GM21717 (cell line): ENCODE results near the gene YIF1A.
A peak's percentile ranks its signal among the peaks of the same experiment; 100 is the strongest.
"Not testable (repeated sequence)": the region's sequence is repeated elsewhere in the genome, so short reads cannot be mapped to it uniquely, and the experiment has no call there.

Experiments
- ATAC-seq: cut with Tn5 transposase; IDR thresholded peaks from one replicate; pipeline ENCODE4 v1.9.1; 2021; ENCODE audit warnings: mild to moderate bottlenecking, moderate library complexity; ENCODE audit not compliant: unreplicated experiment

YIF1A gene

GRCh38 chr11:66272596-66272995 lies 16.3 kb downstream of the YIF1A start:
- ATAC-seq = no peak

- ATAC-seq = no peak
Measured at GRCh38 chr11:66271816-66272215, 17.1 kb downstream of the YIF1A start.

- ATAC-seq = no peak
Measured at GRCh38 chr11:66268952-66269905, 19.7 kb downstream of the YIF1A start.

- peak; percentile 57 for ATAC-seq
Measured at GRCh38 chr11:66268244-66268951, 20.5 kb downstream of the YIF1A start, which contains the start of gene RAB1B. TSS of gene RAB1B (plus strand) at chr11:66268639. CDS start at chr11:66268680, 41 bp downstream.

DNA sequence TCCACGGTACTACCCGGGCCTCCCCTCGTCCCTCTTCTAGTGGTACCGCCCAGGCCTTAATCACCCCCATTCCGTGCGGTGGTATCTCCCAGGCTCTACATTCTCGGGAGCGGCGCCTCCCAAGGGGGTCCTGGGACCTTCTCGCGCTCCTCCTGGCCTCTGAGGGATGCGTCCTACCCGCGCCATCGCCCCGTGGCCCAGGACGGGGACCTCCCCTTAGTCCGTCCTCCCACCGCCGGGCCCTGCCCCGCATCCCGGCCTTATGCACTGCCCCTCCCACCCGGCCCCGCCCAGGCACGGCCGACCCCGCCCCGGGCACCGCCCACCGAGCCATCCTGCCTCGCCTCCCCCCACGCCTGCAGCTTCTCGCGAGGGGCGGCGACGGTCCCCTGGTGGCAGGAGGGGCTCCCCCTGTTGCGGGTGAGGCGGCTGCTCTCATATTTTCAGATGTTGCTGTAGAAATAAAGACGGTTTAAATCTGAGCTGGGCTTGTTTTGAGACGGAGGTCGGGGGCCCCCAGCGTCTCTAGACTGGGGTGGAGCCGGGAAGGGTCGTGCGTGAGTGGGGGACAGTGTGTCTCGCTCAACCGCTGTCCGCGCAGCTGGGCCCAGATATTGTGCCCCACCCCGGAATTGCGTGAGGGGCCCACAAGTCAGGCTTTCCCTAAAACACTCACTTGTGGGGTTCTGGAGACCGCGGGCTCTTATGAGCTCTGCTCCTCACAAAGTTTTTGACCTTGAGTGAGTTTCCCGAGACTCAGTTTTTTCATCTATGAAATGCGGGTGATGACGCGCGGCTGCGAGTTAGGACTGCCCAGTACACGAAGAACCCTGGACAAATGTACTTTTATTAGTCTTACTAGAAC lies 21.3 kb downstream of the YIF1A start:
- ATAC-seq = peak; percentile 32

DNA sequence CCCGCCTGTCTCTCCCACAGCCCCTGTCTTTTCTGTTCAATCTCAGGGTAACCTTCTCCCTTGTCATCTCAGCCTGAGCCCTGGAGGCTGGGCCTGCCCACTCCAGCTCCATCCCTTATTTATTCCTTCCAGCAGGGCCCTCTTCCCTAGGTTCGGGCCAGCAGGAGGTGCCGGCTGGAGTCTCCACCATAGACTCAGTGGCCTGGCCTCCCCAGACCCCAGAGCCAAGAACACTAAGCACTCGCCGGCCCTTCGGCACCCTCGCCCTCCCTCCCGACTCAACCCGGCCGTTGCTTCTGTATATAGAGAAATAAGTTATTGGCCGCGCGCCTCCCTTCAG lies 21.9 kb downstream of the YIF1A start:
- no peak for ATAC-seq

DNA sequence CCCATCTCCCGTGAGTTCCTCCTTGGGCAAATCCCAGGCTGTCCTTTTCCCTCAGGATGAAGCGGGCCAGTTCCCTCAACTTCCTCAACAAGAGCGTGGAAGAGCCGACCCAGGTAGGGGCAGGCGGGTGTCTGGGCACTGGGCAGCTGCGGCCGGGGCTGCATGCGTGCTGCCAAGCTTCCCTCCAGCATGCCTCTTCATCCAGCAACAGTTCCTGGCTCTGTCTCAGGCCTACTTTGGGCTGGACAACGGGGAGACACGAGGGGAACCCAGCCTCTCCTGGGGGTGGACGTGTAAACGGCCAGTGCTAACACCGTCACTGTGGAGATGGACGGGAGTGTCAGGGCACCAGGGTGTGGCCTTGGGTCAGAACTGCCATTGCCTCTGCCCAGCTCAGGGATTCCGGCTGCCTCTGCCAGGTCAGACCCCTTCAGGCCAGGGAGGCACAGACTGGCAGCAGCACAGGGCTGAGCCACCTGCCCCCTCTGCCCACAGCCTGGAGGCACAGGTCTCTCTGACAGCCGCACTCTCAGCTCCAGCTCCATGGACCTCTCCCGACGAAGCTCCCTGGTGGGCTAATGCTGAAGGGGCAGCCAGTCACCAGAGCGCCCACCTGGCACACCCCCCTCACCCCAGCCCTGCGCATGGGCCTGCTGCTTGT lies 22.4 kb downstream of the YIF1A start:
- ATAC-seq = no peak

DNA sequence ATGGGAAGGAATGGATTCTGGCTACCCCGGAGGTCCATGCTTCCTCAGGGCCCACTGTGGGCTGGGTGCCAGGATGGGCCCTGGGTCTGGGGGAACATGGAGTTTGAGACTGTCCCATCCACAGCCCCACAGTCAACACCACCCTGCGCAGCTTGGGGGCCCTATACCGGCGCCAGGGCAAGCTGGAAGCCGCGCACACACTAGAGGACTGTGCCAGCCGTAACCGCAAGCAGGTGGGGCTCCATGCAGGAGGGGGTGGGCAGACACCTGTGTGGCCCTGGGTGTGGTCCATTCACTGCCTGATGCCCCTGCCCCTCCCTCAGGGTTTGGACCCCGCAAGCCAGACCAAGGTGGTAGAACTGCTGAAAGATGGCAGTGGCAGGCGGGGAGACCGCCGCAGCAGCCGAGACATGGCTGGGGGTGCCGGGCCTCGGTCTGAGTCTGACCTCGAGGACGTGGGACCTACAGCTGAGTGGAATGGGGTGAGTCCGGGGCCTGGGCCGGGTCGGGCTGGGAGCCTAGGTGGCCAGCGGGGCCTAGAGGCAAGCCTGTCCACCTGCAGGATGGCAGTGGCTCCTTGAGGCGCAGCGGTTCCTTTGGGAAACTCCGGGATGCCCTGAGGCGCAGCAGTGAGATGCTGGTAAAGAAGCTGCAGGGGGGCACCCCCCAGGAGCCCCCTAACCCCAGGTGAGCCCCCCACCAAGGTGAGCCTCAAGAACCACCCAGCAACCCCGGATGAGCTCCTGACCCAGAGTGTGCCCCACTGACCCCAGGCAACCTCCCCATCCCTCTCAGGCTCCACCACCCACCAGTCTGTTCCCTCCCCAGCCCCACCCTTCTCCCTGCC lies 23.2 kb downstream of the YIF1A start:
- no peak for ATAC-seq

GRCh38 chr11:66264914-66265313 lies 24.0 kb downstream of the YIF1A start:
- ATAC-seq = no peak

DNA sequence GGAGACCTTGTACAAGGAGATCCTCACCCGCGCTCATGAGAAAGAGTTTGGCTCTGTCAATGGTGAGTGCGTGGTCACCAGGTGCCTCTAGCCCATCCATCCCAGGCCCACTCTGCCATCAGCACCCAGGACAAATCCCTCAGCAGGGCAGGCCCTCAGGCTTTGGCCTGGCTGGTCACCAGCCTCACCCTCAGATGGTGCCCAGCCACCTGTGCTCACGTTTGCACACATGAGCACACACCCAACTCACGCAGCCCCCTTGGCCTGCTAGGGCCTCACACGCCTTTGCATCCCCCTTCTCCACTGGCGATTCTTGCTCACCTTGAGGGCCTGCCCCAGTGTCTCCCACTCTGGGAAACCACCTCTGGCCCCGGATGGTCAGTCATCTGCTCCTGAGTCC lies 24.6 kb downstream of the YIF1A start:
- no peak for ATAC-seq

DNA sequence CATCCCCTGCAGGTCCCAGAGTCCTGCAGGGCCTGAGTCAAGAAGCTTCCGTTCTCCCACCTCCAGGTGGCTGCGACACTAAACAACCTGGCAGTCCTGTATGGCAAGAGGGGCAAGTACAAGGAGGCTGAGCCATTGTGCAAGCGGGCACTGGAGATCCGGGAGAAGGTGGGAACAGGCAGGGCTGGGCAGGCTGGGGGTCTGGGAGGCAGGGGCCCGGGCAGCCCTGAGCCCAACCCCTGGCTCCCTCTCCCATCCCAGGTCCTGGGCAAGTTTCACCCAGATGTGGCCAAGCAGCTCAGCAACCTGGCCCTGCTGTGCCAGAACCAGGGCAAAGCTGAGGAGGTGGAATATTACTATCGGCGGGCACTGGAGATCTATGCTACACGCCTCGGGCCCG lies 25.2 kb downstream of the YIF1A start:
- no peak for ATAC-seq

GRCh38 chr11:66263231-66263630 lies 25.7 kb downstream of the YIF1A start:
- ATAC-seq = no peak

DNA sequence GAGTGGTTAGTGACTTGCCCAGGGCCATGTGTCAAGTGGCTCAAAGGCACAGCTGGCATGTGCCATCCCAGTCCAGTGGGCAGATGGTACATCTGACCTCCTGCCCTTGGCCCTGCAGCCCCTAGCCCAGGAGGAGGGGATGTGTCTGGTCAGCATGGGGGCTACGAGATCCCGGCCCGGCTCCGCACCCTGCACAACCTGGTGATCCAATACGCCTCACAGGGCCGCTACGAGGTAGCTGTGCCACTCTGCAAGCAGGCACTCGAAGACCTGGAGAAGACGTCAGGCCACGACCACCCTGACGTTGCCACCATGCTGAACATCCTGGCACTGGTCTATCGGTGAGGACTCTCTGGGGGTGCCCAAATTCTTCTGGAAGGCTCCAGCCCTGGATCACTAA lies 26.2 kb downstream of the YIF1A start:
- no peak for ATAC-seq

- no peak for ATAC-seq
Measured at GRCh38 chr11:66262191-66262590, 26.8 kb downstream of the YIF1A start.

DNA sequence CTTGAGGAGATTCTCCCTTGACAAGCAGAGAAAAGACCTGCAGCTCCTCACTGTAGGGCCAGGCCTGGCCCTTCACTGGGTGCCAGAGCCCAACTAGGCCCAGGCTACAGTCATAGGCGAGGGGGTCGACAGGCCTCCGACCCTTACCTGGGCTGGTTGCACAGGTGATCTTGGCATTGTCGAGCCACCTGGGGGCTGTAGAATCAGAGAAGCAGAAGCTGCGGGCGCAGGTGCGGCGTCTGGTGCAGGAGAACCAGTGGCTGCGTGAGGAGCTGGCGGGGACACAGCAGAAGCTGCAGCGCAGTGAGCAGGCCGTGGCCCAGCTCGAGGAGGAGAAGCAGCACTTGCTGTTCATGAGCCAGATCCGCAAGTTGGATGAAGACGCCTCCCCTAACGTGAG lies 27.4 kb downstream of the YIF1A start:
- ATAC-seq = no peak

DNA sequence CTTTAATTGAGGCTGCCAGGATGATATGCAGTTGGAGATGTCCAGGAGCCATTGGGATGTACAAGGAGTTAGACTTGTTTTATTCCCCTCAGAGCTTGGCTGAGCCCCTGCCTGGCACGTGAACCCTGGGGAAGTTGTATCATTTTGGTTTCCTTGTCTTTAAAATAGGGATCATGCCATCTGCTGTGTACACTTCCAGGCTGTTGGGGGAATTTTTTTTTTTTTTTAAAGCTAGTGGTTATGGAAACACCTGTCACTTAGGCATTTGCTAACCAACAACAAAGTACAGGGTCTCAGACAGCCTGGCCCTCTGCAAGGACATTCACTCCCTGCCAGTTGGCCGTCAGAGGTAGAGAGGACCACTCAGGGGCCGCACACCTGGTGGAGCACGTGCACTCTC lies 29.0 kb downstream of the YIF1A start:
- no peak for ATAC-seq

GRCh38 chr11:66259225-66259624 lies 29.7 kb downstream of the YIF1A start:
- no peak for ATAC-seq

DNA sequence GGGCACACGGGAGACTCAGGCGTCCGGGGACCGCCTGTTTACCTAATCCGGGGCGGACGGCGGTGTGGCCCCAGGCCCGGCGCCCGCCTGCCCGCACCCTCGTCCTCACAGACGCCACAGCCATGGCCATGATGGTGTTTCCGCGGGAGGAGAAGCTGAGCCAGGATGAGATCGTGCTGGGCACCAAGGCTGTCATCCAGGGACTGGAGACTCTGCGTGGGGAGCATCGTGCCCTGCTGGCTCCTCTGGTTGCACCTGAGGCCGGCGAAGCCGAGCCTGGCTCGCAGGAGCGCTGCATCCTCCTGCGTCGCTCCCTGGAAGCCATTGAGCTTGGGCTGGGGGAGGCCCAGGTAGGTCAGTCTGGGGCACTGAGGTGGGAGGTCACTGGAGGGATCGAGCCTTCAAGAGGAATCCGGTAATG lies 30.5 kb downstream of the YIF1A start:
- no peak for ATAC-seq

GRCh38 chr11:66253081-66253480 lies 35.9 kb downstream of the YIF1A start:
- ATAC-seq = not testable (repeated sequence)

GRCh38 chr11:66251809-66252208 lies 37.1 kb downstream of the YIF1A start:
- no peak for ATAC-seq
